ENCODE measurements around the gene FOXL2NB.

DNA sequence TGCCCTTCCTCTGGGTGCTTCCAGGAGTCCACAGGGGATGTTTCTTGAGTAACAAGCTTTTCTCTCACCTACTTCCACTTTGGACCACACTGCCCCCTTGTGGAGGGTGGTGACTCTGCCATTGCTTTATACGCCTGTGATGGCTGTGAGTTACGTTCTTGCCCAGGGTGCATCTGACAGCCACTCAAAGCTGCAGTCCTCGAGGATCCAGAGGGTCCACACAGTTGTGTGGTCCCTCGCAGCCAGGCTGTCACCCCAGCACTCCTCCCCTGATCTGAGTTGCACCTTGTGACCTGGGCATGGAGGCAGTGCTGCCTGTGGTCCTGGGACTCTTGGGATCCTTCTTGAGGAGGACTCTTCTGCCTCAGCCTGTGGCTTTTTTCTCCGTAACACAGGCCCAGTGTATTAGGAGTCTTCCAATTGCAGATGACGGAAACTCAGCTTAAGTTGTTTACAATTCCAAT lies 23.5 kb upstream of the FOXL2NB start:
- TF ChIP-seq, protein P1, sequence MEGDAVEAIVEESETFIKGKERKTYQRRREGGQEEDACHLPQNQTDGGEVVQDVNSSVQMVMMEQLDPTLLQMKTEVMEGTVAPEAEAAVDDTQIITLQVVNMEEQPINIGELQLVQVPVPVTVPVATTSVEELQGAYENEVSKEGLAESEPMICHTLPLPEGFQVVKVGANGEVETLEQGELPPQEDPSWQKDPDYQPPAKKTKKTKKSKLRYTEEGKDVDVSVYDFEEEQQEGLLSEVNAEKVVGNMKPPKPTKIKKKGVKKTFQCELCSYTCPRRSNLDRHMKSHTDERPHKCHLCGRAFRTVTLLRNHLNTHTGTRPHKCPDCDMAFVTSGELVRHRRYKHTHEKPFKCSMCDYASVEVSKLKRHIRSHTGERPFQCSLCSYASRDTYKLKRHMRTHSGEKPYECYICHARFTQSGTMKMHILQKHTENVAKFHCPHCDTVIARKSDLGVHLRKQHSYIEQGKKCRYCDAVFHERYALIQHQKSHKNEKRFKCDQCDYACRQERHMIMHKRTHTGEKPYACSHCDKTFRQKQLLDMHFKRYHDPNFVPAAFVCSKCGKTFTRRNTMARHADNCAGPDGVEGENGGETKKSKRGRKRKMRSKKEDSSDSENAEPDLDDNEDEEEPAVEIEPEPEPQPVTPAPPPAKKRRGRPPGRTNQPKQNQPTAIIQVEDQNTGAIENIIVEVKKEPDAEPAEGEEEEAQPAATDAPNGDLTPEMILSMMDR (IDR thresholded peaks at IDR 0.05), result peak; percentile 22 to 51 (median 40)
- TF ChIP-seq EP300 (IDR thresholded peaks at IDR 0.05) (no peak), POLR2A (IDR thresholded peaks at IDR 0.05) (no peak)

Data from ovary (tissue), 3 donors.